ENCODE measurements around the gene FABP3.

Gene FABP3

GRCh38 chr1:31376375-31377134 is 3.7 kb upstream of the FABP3 start:
- in situ Hi-C loops (cut with HindIII; ENCODE audit: low pct_ligation_motif_present, low pct_unique_long_range_greater_than_20kb, low sequenced_read_pairs) = no loop called here
- DNase-seq = peak; percentile 79

GRCh38 chr1:31374511-31375196 is 1.8 kb upstream of the FABP3 start:
- peak; percentile 27 for DNase-seq
- in situ Hi-C loops (cut with HindIII; ENCODE audit: low pct_ligation_motif_present, low pct_unique_long_range_greater_than_20kb, low sequenced_read_pairs) = no loop called here

- in situ Hi-C loops (cut with HindIII; ENCODE audit: low pct_ligation_motif_present, low pct_unique_long_range_greater_than_20kb, low sequenced_read_pairs) = no loop called here
Observed at GRCh38 chr1:31373897-31374486, 1.1 kb upstream of the FABP3 start.

GRCh38 chr1:31372751-31373055 is 173 bp downstream of the FABP3 start:
- DNase-seq = no peak
- in situ Hi-C loops (cut with HindIII; ENCODE audit: low pct_ligation_motif_present, low pct_unique_long_range_greater_than_20kb, low sequenced_read_pairs) = no loop called here

More at GRCh38 chr1:31373897-31374486, 1.1 kb upstream of the FABP3 start:
- DNase-seq = no peak

- in situ Hi-C loops (cut with HindIII; ENCODE audit: low pct_ligation_motif_present, low pct_unique_long_range_greater_than_20kb, low sequenced_read_pairs) = no loop called here
Observed at GRCh38 chr1:31372051-31372450, 825 bp downstream of the FABP3 start.

GRCh38 chr1:31371121-31371959 is 1.5 kb downstream of the FABP3 start:
- DNase-seq = peak; percentile 62
- in situ Hi-C loops (cut with HindIII; ENCODE audit: low pct_ligation_motif_present, low pct_unique_long_range_greater_than_20kb, low sequenced_read_pairs) = no loop called here

More at GRCh38 chr1:31372051-31372450, 825 bp downstream of the FABP3 start:
- peak; percentile 10 for DNase-seq

GRCh38 chr1:31370565-31370964 is 2.3 kb downstream of the FABP3 start:
- DNase-seq = no peak
- in situ Hi-C loops (cut with HindIII; ENCODE audit: low pct_ligation_motif_present, low pct_unique_long_range_greater_than_20kb, low sequenced_read_pairs) = no loop called here

- no peak for DNase-seq
- in situ Hi-C loops (cut with HindIII; ENCODE audit: low pct_ligation_motif_present, low pct_unique_long_range_greater_than_20kb, low sequenced_read_pairs) = no loop called here
Observed at GRCh38 chr1:31370021-31370420, 2.9 kb downstream of the FABP3 start.

- no peak for DNase-seq
- in situ Hi-C loops (cut with HindIII; ENCODE audit: low pct_ligation_motif_present, low pct_unique_long_range_greater_than_20kb, low sequenced_read_pairs) = no loop called here
Observed at GRCh38 chr1:31368611-31369107, 4.2 kb downstream of the FABP3 start.

- DNase-seq = no peak
- in situ Hi-C loops (cut with HindIII; ENCODE audit: low pct_ligation_motif_present, low pct_unique_long_range_greater_than_20kb, low sequenced_read_pairs) = no loop called here
Observed at GRCh38 chr1:31366796-31367195, 6.1 kb downstream of the FABP3 start.

GRCh38 chr1:31364561-31365250 is 8.2 kb downstream of the FABP3 start:
- peak; percentile 76 for DNase-seq
- in situ Hi-C loops (cut with HindIII; ENCODE audit: low pct_ligation_motif_present, low pct_unique_long_range_greater_than_20kb, low sequenced_read_pairs) = no loop called here

GRCh38 chr1:31362032-31362431 is 10.8 kb downstream of the FABP3 start:
- DNase-seq = no peak
- in situ Hi-C loops (cut with HindIII; ENCODE audit: low pct_ligation_motif_present, low pct_unique_long_range_greater_than_20kb, low sequenced_read_pairs) = no loop called here

GRCh38 chr1:31361607-31362006 is 11.3 kb downstream of the FABP3 start:
- in situ Hi-C loops (cut with HindIII; ENCODE audit: low pct_ligation_motif_present, low pct_unique_long_range_greater_than_20kb, low sequenced_read_pairs) = no loop called here
- no peak for DNase-seq

- no peak for DNase-seq
- in situ Hi-C loops (cut with HindIII; ENCODE audit: low pct_ligation_motif_present, low pct_unique_long_range_greater_than_20kb, low sequenced_read_pairs) = no loop called here
Observed at GRCh38 chr1:31356427-31356826, 16.4 kb downstream of the FABP3 start.

- in situ Hi-C loops (cut with HindIII; ENCODE audit: low pct_ligation_motif_present, low pct_unique_long_range_greater_than_20kb, low sequenced_read_pairs) = no loop called here
- no peak for DNase-seq
Observed at GRCh38 chr1:31354283-31354682, 18.6 kb downstream of the FABP3 start.

- DNase-seq = no peak
- in situ Hi-C loops (cut with HindIII; ENCODE audit: low pct_ligation_motif_present, low pct_unique_long_range_greater_than_20kb, low sequenced_read_pairs) = no loop called here
Observed at GRCh38 chr1:31348449-31348848, 24.4 kb downstream of the FABP3 start.

GRCh38 chr1:31346785-31347184 is 26.1 kb downstream of the FABP3 start:
- in situ Hi-C loops (cut with HindIII; ENCODE audit: low pct_ligation_motif_present, low pct_unique_long_range_greater_than_20kb, low sequenced_read_pairs) = no loop called here
- no peak for DNase-seq

- DNase-seq = no peak
- in situ Hi-C loops (cut with HindIII; ENCODE audit: low pct_ligation_motif_present, low pct_unique_long_range_greater_than_20kb, low sequenced_read_pairs) = no loop called here
Observed at GRCh38 chr1:31345635-31346034, 27.2 kb downstream of the FABP3 start.

Data from ACHN (cell line).